ENCODE data around the gene PANK1.
"Not testable (repeated sequence)": the region's sequence is repeated elsewhere in the genome, so short reads cannot be mapped to it uniquely, and the experiment has no call there.

Gene PANK1

DNA sequence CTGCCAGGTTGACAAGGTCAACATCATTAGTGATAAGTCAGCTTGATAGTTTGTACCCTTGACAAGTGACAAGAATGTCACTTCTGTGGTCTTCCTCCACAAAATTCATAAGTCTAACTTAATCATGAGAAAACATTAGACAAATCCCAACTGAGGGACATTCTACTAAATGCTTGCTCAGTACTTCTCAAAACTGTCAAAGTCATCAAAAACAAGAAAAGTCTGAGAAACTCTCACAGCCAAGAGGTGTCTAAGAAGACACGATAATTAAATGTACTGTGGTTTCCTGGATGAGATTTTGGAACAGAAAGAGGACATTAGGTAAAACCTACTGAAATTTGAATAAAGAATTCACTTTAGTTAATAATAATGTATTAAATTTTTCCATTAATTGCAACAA is 79.9 kb downstream of the PANK1 start:
- DNase-seq = no peak

DNA sequence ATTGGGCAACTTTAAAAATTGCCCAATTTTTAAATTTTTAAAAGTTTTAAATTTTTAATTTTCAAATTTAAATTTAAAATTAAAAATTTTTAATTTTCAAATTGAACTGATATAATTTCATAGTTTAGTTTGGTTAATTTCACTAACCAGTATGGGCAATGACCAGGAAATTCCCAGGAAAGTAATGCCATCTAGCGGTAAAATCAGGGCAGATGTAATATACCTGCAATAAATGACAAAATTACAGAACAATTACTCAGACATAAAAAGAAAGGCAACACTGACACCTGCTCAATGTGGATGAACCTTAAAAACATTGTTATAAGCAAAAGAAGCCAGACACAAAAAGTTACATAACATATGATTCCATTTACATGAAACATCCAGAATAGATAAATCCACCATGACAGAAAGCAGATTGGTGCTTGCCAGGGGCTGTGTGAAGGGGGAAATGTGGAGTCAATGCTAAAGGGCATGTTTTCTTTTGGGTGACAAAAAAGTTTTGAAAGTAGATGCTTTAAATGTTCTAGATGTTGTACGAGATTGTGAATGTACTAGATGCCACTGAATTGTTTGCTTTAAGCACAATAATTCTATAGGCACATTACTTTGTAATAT is 81.1 kb downstream of the PANK1 start:
- no peak for DNase-seq

DNA sequence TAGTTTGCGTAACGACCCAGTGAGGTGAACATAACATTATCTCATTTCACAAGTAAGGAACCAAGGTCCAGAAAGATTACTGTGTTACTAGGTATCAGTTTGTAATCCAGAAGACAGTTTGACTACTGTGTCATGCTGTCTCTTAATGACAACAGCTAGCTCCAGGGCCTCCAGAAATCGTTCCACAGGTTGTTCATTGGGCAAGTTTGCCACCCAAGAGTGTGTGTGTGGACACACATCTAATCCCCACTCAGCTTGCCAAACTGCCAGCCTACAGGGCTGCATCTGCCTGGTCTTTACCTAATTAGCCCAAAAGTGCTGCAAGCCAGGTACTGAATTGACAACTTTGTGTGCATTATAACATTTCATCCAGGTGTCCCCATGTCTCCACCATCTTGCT is 81.7 kb downstream of the PANK1 start:
- DNase-seq = no peak

DNA sequence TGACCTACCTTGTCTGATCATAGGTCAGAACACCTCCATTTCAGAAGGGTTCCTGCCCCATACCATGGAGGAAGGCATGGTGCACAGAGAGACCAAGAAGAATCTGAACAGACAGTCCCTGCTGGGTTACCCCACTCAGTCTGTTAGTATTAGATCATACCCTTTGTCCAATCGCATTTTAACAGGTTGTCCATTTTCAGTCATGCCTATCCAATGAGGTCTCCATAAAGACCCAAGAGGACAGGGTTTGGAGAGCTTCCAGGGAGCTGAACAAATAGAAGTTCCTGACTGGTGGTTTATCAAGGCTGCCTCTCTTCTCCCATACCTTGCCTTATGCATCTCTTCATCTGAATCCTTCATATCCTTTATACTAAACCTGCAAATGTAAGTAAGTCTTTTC is 88.4 kb downstream of the PANK1 start:
- DNase-seq = no peak

DNA sequence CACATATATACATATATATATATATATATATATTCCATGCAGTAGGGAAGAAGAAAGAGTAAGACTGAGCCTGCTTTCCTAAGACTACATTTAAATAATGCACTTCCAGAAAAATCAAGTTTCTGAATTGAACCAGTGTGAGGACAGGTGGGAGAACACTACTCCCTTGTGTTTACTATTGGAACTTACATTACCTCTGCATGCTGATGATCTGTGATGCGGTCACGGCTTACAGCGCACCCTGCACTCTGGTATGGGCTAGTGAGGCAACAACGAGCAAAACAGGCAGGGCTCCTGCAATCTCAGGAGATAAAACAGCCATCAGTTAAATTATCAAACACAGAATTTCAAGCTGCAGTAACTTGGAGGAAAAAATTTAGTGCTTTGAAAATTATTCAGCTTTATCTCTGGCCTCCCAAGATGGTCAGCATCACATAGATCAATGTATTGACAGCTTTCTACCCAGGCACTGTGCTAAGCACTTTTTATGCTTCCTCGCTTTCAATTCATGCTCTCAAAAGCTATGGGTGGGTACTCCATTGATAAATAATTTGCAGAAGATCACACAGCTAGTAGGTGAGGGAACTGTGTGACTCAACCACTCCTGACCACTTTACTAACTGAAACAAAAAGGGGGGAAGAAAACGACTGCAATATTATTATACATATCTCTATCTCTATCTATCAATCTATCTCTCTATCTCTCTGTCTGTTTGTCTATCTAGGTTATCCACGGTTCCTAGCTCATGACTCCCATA is 89.2 kb downstream of the PANK1 start:
- DNase-seq = no peak

DNA sequence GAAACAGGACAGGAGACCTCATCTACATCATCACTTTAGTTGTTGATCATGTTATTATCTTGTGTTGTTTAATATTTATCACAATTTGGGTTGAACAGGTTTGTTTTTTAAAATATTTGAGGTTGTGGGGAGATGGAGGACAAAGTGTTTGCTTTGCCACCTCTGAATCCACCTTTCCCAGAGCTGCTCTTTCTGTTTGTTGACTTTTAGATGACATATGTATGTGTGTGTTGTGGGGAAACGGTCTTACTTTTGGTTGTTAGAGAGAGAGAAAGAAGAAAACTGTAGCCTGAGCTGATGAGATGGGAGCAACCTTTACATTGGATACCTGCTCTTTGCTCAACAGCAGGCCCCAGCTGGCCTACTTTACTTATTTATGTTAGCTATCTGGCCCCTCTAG is 90.6 kb downstream of the PANK1 start:
- no peak for DNase-seq

DNA sequence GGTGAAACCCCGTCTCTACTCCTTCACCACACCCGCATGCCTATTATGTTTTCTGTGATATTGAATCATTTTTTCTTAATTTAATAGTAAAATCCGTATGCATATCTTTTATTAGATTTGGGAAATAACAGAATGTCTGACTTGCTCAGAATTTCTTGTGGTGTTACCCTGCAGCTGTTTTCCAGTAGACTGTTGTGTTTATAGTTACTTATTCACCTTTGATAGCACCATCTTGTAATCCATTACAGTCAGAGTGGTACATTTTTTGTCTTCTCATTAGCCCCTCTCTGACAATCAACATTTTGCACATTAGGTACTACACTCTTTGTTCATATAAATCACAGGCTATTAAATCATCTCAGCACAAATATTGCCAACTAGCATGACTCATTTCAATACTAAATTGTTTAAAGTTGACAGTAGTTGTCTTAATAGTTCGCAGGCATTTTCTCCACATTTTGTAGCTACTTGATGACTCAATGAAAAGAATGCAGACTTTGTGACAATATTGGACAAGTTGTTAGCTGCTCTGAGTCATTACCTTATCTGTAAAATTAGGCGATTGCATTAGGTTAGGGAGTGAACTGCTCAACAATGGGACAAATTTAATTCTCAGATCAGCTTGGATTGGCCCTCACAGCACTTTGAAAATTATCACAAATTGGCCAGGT is 91.8 kb downstream of the PANK1 start:
- DNase-seq = no peak

DNA sequence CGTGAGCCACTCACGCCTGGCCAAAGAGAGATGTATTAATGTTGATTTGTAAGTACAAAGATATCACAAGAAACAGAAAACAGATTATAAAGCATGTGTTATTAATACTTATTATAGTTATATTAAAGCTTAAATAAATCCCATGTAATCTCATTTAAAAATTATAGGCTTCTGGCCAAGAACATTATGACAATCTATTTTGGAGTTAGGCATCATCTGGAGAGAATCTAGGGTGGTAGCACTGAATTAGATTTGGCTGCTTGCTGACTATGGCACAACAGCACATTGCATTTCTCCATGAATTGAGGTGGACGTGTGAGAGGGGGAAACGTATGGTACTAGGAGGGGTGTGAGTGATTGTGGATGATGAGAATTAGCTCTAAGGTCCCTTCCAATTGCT is 92.8 kb downstream of the PANK1 start:
- DNase-seq = no peak

DNA sequence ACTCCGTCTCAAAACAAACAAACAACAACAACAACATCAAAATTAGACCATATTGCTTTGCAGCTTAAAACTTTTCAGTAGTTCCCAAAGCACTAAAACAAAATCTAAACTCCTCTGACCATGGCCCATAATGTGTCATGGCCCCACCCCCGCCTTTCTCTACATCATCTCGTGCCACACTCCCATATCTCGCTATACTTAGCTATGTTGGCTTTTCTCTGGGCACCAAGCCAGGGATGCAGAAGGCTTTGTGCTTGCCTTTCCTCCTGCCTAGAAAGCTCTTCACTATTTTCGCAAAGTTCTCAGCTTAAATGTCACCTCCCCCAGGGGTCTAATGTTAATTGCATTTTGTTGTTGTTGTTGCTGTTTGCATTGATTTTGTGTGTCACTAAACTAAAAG is 94.5 kb downstream of the PANK1 start:
- no peak for DNase-seq

DNA sequence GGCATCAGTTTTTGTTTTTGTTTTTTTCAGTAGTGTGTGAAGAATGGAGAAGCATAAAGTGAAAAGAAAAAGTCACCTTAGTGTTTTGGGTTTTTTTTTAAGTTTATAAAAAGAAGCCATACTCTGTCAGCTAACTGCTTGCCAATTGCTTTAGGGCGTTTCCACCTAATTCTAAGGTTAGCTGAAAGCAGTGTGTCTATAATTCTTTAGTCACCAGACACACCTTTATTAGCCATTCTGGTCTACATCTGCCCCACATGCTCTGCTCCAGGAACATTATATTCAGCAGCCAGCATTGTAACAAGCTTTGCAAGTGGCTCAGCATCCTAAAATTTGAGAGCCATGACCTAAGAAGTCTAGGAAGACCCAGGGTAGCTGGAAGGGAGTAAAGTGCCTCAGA is 95.5 kb downstream of the PANK1 start:
- DNase-seq = no peak

DNA sequence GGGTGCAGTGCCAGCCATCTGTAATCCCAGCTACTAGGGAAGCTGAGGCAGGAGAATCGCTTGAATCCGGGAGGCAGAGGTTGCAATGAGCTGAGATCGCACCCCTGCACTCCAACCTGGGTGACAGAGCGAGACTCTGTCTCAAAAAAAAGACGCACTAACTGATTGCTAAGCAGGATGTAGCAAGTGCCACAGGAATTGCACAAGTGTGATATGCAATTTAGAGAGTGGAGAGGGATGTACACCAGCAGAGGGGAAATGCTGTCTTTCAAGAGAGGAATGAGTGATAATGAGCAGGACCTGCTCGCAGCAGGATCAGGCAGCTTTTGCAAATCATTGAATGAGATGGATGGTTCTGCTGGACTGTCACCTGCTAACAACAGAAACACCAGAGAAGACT is 96.4 kb downstream of the PANK1 start:
- DNase-seq = no peak

DNA sequence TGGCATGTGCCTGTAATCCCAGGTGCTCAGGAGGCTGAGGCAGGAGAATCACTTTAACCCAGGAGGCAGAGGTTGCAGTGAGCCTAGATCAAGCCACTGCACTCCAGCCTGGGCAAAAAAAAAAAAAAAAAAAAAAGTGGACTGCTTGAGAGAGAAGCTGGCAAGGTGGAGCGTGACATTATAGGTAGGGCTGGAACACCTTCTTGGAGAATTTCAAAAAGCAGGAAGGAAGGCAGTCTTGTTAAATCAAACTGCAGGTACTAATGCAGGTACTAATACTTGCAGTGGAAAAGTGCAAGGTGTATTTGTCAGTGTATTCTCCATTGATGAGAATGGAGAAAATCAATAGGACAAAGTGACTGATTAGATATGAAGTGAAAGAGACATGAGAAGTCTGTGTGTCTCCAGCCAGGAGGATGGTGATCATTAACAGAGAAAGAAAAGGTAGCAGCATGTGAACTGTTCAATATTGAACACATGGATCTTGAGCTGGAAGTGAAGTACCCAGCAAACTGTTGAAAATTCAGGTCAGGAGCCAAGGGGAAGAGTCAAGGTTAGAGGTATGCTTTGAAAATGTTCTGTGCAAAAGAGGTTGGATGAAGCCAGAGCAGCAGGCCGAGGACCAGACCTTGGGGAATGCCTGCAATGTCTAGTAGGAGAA is 97.1 kb downstream of the PANK1 start:
- no peak for DNase-seq

DNA sequence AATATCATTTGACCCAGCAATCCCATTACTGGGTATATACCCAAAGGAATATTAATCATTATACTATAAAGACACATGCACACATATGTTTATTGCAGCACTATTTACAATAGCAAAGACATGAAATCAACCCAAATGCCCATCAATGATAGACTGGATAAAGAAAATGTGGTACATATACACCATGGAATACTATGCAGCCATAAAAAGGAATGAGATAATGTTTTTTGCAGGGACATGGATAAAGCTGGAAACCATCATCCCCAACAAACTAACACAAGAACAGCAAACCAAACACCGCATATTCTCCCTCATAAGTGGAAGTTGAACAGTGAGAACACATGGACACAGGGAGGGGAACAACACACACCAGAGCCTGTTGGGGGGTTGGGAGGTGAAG is 98.4 kb downstream of the PANK1 start:
- not testable (repeated sequence) for DNase-seq

DNA sequence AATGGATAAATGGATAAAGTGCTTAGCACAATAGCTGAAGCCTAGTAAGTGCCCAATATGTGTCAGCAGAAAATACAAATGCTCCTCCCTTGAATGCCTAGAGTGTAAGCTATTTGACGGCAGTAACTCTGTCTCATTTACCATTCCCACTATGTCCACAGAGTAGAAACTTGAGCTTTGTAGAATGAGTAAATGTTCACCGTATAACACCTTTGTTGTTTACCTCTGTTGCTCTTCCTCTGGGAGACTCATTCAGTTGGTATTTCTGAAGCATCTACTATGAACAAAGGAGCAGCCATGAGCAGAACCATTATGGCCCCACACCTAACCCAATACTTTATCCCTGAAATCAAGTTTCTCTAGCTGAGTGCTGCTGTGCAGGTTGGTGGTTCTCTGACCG is 101.2 kb downstream of the PANK1 start:
- no peak for DNase-seq

DNA sequence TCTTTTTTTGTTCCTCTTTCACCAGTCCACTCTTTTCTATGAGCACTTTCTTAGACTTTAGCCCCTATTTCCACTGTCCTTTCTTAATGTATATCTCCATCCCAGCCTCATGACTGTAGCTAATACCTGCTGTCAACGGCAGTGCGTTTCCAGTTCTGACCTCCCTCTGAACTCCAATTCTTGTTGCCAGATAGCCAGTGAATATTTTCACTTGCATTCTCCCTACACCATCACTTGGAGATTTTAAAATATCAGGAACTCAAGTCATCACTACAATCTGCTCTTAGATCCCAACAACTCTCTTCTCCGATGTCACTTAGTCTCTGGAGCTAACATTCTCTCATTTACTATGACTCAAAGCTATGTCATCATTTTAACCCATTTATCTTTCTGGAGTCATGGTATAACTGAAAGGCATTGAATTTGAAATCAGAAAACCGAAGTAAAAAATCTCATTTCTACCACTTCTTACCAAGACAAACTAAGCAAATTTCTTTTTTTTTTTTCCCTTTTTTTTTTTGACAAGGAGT is 104.6 kb downstream of the PANK1 start:
- DNase-seq = no peak

DNA sequence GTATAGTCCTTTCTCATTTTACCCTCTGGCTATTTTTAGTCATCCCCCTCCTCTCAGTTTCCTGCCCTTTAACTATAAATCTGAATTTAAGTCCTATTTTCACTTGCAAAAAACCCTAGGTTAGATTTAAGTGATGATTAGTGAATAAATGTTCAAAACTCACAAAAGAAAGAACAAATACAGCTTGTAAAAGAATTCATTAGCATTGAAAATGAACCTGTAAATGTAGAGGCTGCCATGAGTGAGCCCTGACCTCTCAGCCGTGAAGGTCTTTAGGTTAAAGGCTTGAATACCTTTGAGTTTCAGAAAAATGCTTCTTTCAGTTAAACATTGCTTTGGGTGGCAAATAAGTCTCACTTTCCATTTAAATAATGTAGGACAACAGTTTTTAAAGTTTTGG is 107.7 kb downstream of the PANK1 start:
- no peak for DNase-seq

DNA sequence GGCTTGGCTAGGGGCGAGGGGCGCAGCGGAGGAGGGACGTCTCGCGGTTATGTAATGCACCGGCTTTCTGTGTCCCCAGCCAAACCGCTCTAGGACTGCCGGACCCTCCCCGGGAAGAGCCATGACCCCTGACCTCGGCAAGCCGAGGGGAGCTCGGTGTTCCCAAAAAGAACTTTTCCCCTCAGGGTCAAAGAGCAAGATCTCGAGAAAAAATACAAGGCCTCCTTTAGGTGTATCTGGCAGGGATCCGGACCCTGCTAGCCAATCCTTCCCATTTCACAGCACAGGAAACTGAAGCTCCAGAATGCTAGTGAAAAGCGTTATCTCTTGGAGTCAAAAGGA is 109.1 kb downstream of the PANK1 start:
- DNase-seq = no peak

DNA sequence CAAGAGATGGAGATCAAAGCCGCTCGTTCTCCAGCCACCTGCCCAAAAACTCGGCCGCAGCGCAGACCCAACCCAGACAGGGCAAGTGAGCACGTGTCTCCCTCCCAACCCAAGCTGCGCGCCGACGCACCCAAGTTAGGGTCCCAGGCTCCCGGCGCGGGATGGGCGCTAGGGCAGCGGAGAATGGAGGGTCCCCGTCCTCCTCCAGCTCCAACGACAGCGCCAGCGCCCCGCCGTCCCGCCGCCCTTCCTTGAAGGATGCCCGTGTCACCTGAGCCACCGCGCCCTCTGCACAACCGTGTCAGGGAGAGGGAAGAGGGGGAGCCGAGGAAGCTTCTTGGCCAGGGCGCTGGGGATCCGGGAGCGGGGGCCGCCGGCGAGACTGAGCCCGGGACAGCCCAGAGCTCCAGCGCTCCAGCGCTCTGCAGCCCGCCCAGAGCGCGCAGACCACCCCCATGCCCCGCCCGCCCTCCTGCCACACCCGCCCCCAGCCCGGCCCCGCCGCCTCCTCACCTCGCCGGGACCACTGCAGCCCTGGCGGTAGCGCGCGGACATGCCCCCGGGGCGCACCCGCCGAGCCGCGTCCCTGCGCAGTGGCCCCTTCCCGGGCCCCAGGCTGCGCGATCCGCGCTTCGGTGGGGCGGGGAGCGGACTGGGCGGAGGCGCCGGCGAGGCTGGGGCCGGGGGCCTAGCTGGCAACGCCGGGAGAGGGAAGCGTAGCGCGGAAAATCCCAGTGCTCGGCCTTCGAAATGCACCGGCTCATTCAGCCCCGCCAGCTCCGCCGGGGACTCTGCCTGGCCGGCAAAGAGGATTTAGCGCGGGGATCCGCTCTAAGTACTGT is 109.7 kb downstream of the PANK1 start, which contains the start of gene SLC16A12:
Gene SLC16A12, minus strand, starts transcription at position 424 of the 842 bp plus-strand sequence. CDS start 73,016 bp downstream, outside the sequence.
- no peak for DNase-seq

DNA sequence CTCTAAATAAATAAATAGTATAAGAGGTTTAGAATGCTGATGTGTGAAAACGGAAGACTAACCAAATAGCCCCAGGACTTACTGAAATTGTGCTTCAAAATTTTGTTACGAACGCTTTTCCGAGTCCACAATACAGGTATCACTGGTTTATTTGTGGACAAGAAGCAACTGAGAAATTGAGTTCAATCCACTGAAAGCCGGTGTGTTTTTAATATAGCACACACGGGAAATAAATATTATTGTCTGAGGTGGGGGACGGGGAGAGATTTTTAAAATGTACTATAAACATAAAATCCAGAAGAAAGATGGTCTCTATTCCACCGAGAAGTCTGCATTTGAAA is 110.2 kb downstream of the PANK1 start:
- DNase-seq = no peak

Data from activated CD8-positive, alpha-beta memory T cell treated with anti-CD3 and anti-CD28 coated beads for 24 hours (primary cell).